Neural crest cell (in vitro differentiated cells): Measurements from ENCODE around the gene GTPBP1. TPM values are rescaled to one million over a fixed set of nuclear protein-coding genes. Genes with fewer than 3 reads are reported as not detected.

Source experiments
- DNase-seq: peaks from one replicate; pipeline ENCODE4 v3.0.0; 2021; ENCODE audit warnings: low read depth, mixed read lengths, low spot score
- H3K27ac Mint-ChIP-seq: one replicate; pipeline ENCODE4 v1.8.0; 2021; ENCODE audit warnings: mild to moderate bottlenecking, mixed read lengths; ENCODE audit not compliant: unreplicated experiment
- H3K27me3 Mint-ChIP-seq: 2 replicates; pipeline ENCODE4 v1.8.0; 2021; ENCODE audit warnings: low read depth, mild to moderate bottlenecking, mixed read lengths
- H3K36me3 Mint-ChIP-seq: 2 replicates; pipeline ENCODE4 v1.8.0; 2021; ENCODE audit warnings: low read depth, mild to moderate bottlenecking, mixed read lengths
- H3K4me1 Mint-ChIP-seq: 2 replicates; pipeline ENCODE4 v1.8.0; 2021; ENCODE audit warnings: mixed read lengths
- H3K4me3 Mint-ChIP-seq: one replicate; pipeline ENCODE4 v1.8.0; 2021; ENCODE audit warnings: mild to moderate bottlenecking, mixed read lengths
- H3K9me3 Mint-ChIP-seq: 2 replicates; pipeline ENCODE4 v1.8.0; 2021; ENCODE audit warnings: mixed read lengths
- CTCF ChIP-seq: fragments of 200-600 bp; sonication (generic); conservative IDR thresholded peaks from 2 replicates; pipeline ENCODE4 v1.5.0; 2021; ENCODE audit warnings: antibody characterized with exemption, mild to moderate bottlenecking
- total RNA-seq: library from RNA; stranded (reverse); gene quantifications from 2 replicates; pipeline ENCODE4 v1.2.1, GENCODE V29; 2021

Gene GTPBP1
- total RNA-seq, 1 donor from 2014 or later: 73.3 TPM

- no peak for TF ChIP-seq CTCF
- peaks cover 7% of the 10 kb centered on the region for H3K36me3 Mint-ChIP-seq
- H3K27ac Mint-ChIP-seq: no peak overlapping the region
- H3K4me1 Mint-ChIP-seq: peaks cover 35% of the 10 kb centered on the region
- H3K27me3 Mint-ChIP-seq: no peaks in the 10 kb centered on the region
- no peaks in the 10 kb centered on the region for H3K9me3 Mint-ChIP-seq
- no peak overlapping the region for H3K4me3 Mint-ChIP-seq
- DNase-seq: no peak
Measured at GRCh38 chr22:38715852-38716251, 10.1 kb downstream of the GTPBP1 start.

GRCh38 chr22:38716271-38716670, 10.5 kb downstream of the GTPBP1 start:
- Mint-ChIP-seq H3K36me3 (peaks cover 7% of the 10 kb centered on the region), H3K27ac (no peak overlapping the region), H3K4me1 (peaks cover 31% of the 10 kb centered on the region), H3K4me3 (no peak overlapping the region), H3K9me3 (no peaks in the 10 kb centered on the region), H3K27me3 (no peaks in the 10 kb centered on the region)
- no peak for TF ChIP-seq CTCF
- no peak for DNase-seq

DNA sequence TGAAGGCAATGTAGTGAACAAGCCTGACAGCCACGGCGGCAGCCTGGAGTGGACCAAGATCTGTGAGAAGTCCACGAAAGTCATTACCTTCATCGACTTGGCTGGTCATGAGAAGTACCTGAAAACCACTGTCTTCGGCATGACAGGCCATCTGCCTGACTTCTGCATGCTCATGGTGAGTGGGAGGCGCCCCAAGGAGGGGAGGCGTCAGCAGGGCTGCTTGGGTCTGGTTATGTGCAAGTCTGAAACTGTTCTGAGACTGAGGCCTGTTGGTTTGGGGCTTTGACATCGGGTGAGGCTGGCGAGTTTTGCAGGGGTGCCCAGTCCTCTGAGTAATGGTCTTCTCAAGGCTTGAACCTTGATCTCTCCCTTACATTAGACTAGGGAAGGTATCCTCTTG, 11.1 kb downstream of the GTPBP1 start:
- Mint-ChIP-seq H3K27ac (no peak overlapping the region), H3K9me3 (no peaks in the 10 kb centered on the region)

DNA sequence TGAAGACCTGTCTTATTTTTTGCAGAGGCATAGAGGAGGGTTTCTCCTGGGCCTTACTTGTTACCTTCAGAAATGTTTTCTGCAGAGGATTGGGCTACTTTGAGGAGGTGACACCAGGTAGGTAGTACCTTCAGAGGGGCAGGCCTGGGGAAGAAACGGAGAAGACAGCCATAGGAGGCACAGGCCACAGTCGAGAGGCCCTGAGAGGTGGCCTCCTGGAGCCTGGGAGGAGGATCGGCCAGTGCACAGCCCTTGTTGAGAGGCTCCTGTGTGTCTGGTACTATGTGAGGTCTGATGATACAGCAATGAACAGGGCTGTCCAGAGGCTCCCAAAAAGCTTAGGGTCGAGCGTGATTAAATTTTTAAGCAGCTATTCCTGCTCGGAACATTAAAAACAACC, 11.5 kb downstream of the GTPBP1 start:
- peaks cover 26% of the 10 kb centered on the region for H3K4me1 Mint-ChIP-seq
- H3K36me3 Mint-ChIP-seq: peaks cover 7% of the 10 kb centered on the region
- H3K4me3 Mint-ChIP-seq: no peak overlapping the region
- no peaks in the 10 kb centered on the region for H3K9me3 Mint-ChIP-seq
- no peak for DNase-seq
- no peak overlapping the region for H3K27ac Mint-ChIP-seq
- TF ChIP-seq CTCF: no peak
- H3K27me3 Mint-ChIP-seq: no peaks in the 10 kb centered on the region

More for the DNA sequence above, 11.1 kb downstream of the GTPBP1 start:
- Mint-ChIP-seq H3K36me3 (peaks cover 7% of the 10 kb centered on the region), H3K27me3 (no peaks in the 10 kb centered on the region), H3K4me1 (peaks cover 30% of the 10 kb centered on the region), H3K4me3 (no peak overlapping the region)
- no peak for TF ChIP-seq CTCF
- no peak for DNase-seq

DNA sequence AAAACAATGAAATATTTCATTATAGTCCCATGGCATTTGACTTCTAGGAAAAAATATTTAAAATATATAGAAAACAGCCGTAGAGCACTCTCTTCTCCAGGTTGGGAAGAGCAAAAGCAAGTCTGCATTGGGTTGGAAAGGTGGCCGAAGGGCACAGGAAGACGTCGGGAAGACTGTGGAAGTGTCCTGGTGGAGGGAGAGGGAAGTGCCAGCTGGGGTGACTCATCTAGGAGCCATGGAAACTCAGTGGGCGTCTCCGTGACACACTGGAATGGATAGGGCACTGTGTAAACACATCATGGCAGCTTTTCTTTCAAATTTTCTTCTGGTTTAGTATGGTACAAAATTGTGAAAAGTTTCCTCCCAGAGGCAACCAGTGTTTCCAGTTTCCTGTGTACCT, 12.7 kb downstream of the GTPBP1 start:
- H3K9me3 Mint-ChIP-seq: no peaks in the 10 kb centered on the region
- H3K4me1 Mint-ChIP-seq: peaks cover 14% of the 10 kb centered on the region
- no peaks in the 10 kb centered on the region for H3K27me3 Mint-ChIP-seq
- H3K36me3 Mint-ChIP-seq: peaks cover 10% of the 10 kb centered on the region
- no peak overlapping the region for H3K4me3 Mint-ChIP-seq
- peak; percentile 56 for TF ChIP-seq CTCF
- DNase-seq: no peak
- H3K27ac Mint-ChIP-seq: no peak overlapping the region

DNA sequence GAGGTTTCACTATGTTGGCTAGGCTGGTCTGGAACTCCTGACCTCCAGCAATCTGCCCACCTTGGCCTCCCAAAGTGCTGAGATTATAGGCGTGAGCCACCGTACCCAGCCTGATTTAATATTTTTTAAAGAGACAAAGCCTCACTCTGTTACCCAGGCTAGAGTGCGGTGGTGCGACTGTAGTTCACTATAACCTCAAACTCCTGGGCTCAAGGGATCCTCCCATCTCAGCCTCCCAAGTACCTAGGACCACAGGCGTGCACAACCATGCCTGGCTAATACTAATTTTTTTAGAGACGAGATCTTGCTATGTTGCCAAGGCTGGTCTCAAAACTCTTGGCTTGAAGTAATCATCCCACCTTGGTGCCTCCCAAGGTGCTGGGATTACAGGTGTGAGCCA, 13.5 kb downstream of the GTPBP1 start:
- Mint-ChIP-seq H3K4me3 (no peak overlapping the region), H3K27ac (no peak overlapping the region), H3K9me3 (no peaks in the 10 kb centered on the region), H3K4me1 (peaks cover 9% of the 10 kb centered on the region), H3K36me3 (peaks cover 10% of the 10 kb centered on the region), H3K27me3 (no peaks in the 10 kb centered on the region)
- no peak for TF ChIP-seq CTCF
- no peak for DNase-seq
